ENCODE results near the gene LCN10.

DNA sequence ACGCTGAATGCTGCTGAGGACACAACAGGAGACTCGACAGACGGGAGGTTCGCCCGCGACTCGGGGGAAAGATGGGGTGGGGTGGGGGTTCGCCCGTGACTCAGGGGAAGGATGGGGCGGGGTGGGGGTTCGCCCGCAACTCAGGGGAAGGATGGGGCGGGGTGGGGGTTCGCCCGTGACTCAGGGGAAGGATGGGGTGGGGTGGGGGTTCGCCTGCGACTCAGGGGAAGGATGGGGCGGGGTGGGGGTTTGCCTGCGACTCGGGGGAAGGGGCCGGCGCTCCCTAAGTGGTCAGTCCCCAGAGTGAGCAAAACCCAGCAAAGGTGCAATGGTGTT lies 3.4 kb upstream of the LCN10 start:
- TF ChIP-seq, protein P1, sequence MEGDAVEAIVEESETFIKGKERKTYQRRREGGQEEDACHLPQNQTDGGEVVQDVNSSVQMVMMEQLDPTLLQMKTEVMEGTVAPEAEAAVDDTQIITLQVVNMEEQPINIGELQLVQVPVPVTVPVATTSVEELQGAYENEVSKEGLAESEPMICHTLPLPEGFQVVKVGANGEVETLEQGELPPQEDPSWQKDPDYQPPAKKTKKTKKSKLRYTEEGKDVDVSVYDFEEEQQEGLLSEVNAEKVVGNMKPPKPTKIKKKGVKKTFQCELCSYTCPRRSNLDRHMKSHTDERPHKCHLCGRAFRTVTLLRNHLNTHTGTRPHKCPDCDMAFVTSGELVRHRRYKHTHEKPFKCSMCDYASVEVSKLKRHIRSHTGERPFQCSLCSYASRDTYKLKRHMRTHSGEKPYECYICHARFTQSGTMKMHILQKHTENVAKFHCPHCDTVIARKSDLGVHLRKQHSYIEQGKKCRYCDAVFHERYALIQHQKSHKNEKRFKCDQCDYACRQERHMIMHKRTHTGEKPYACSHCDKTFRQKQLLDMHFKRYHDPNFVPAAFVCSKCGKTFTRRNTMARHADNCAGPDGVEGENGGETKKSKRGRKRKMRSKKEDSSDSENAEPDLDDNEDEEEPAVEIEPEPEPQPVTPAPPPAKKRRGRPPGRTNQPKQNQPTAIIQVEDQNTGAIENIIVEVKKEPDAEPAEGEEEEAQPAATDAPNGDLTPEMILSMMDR (IDR thresholded peaks at IDR 0.05): no peak
- TF ChIP-seq POLR2AphosphoS5 (IDR thresholded peaks at IDR 0.05) (no peak), POLR2A (IDR thresholded peaks at IDR 0.05; ENCODE audit: low read depth) (no peak)

Measured in esophagus muscularis mucosa (tissue), 3 donors.